ENCODE results near the gene JUP. TPM values are rescaled to one million over a fixed set of nuclear protein-coding genes. Genes with fewer than 3 reads are reported as not detected.
A peak's percentile ranks its signal among the peaks of the same experiment; 100 is the strongest.

Gene JUP
- total and polyA plus RNA-seq, 2 of the 13 experiments (the other 11 are each of a cell fraction or from before 2014, with no cell fraction given) = 12.1 to 20.6 TPM

- TF ChIP-seq PCBP1 (IDR thresholded peaks at IDR 0.05; ENCODE audit: borderline replicate concordance, low read depth, low read length) (no peak), FLYWCH1 (CRISPR knock-in tag; IDR thresholded peaks at IDR 0.05) (no peak), GMEB1 (CRISPR knock-in tag; IDR thresholded peaks at IDR 0.05; ENCODE audit: borderline replicate concordance) (peak; percentile 29; the same call in 1 of the 2 replicates), PRDM10 (CRISPR knock-in tag; IDR thresholded peaks at IDR 0.05; ENCODE audit: low read depth) (peak; percentile 100), ZNF589 (CRISPR knock-in tag; conservative IDR thresholded peaks at IDR 0.05) (0 out of 2 replicates have a peak, but pooled peaks have one; percentile 24), ZNF414 (CRISPR knock-in tag; IDR thresholded peaks at IDR 0.05) (0 out of 2 replicates have a peak, but pooled peaks have one; percentile 19), NFYC (CRISPR knock-in tag; IDR thresholded peaks at IDR 0.05) (no peak), NR0B2 (CRISPR knock-in tag; IDR thresholded peaks at IDR 0.05) (peak; percentile 12; the same call in 1 of the 2 replicates), ZNF350 (CRISPR knock-in tag; IDR thresholded peaks at IDR 0.05; ENCODE audit: borderline replicate concordance, low read depth) (peak; percentile 74; the same call in 1 of the 2 replicates), XRCC5 (optimal IDR thresholded peaks at IDR 0.05; ENCODE audit: low read length) (peak; percentile 50), ARNT2 (CRISPR knock-in tag; IDR thresholded peaks at IDR 0.05; ENCODE audit: low read depth) (0 out of 2 replicates have a peak, but pooled peaks have one; percentile 57), HNF4G (IDR thresholded peaks at IDR 0.05; ENCODE audit: borderline replicate concordance, low read depth, low read length) (no peak), HNF4G (CRISPR knock-in tag; IDR thresholded peaks at IDR 0.05; ENCODE audit: borderline replicate concordance, low read depth) (no peak), ZSCAN31 (CRISPR knock-in tag; IDR thresholded peaks at IDR 0.05; ENCODE audit: low read depth) (no peak), FOXA1 (IDR thresholded peaks at IDR 0.05) (no peak), FOXA1 (CRISPR knock-in tag; IDR thresholded peaks at IDR 0.05) (no peak), SRF (IDR thresholded peaks at IDR 0.05; ENCODE audit: low read depth, low read length) (no peak), NR2F6 (IDR thresholded peaks at IDR 0.05) (no peak), NR2F6 (CRISPR knock-in tag; IDR thresholded peaks at IDR 0.05) (0 out of 2 replicates have a peak, but pooled peaks have one; percentile 9), ONECUT2 (CRISPR knock-in tag; IDR thresholded peaks at IDR 0.05) (no peak), MYNN (CRISPR knock-in tag; IDR thresholded peaks at IDR 0.05; ENCODE audit: low read depth) (no peak), THYN1 (CRISPR knock-in tag; IDR thresholded peaks at IDR 0.05; ENCODE audit: borderline replicate concordance, low read depth) (no peak), FOXK1 (CRISPR knock-in tag; IDR thresholded peaks at IDR 0.05; ENCODE audit: borderline replicate concordance, low read depth) (no peak), KLF12 (CRISPR knock-in tag; IDR thresholded peaks at IDR 0.05; ENCODE audit: borderline replicate concordance) (no peak)
Observed at GRCh38 chr17:41734139-41734948, 52.2 kb downstream of the JUP start, which contains the start of gene HAP1 (continued).
